Activated T-cell treated with anti-CD3 and anti-CD28 coated beads, Interleukin-2, amount 50 U/mL, for 4 hours (primary cell): ENCODE measurements around the gene ST6GALNAC3. TPM values are rescaled to one million over a fixed set of nuclear protein-coding genes. Genes with fewer than 3 reads are reported as not detected.

Experiments used
- total RNA-seq, 3 donors: library from RNA; stranded (reverse); gene quantifications; one replicate each; pipeline ENCODE4 v1.2.1, GENCODE V29; 2021

ST6GALNAC3 gene
- total RNA-seq, 3 donors from 2014 or later, result 0.24 to 0.73 (median 0.53) TPM

Other genes with a start within 250 kb of the ST6GALNAC3 start
- gene ASB17, start 142.3 kb upstream of the ST6GALNAC3 start, total RNA-seq, result not detected